NCI-H2107 treated with DMSO at 0.1 percent for 48 hours (cell line): ENCODE measurements around the gene RAB31.

Source experiments
- DNase-seq: peaks from one replicate; lab custom pipeline; 2025; ENCODE audit not compliant: unreplicated experiment; lab: John Stamatoyannopoulos, UW

Gene RAB31

GRCh38 chr18:9859232-9859631 lies 151.1 kb downstream of the RAB31 start:
- no peak for DNase-seq

GRCh38 chr18:9860682-9861081 lies 152.6 kb downstream of the RAB31 start:
- no peak for DNase-seq

- DNase-seq: no peak
Measured at GRCh38 chr18:9861157-9861556, 153.1 kb downstream of the RAB31 start.

GRCh38 chr18:9861933-9862332 lies 153.8 kb downstream of the RAB31 start:
- no peak for DNase-seq

- DNase-seq: no peak
Measured at GRCh38 chr18:9862686-9863085, 154.6 kb downstream of the RAB31 start.

GRCh38 chr18:9863282-9863681 lies 155.2 kb downstream of the RAB31 start:
- DNase-seq: no peak

GRCh38 chr18:9865764-9866490 lies 157.8 kb downstream of the RAB31 start:
- DNase-seq: no peak

GRCh38 chr18:9866627-9867026 lies 158.5 kb downstream of the RAB31 start:
- DNase-seq: no peak

- no peak for DNase-seq
Measured at GRCh38 chr18:9867071-9867594, 159.0 kb downstream of the RAB31 start.

GRCh38 chr18:9868857-9869714 lies 161.0 kb downstream of the RAB31 start:
- no peak for DNase-seq

GRCh38 chr18:9869715-9870430 lies 161.8 kb downstream of the RAB31 start:
- no peak for DNase-seq

- no peak for DNase-seq
Measured at GRCh38 chr18:9870431-9871008, 162.4 kb downstream of the RAB31 start.

- no peak for DNase-seq
Measured at GRCh38 chr18:9871244-9871746, 163.2 kb downstream of the RAB31 start.

GRCh38 chr18:9872823-9873222 lies 164.7 kb downstream of the RAB31 start:
- no peak for DNase-seq

- DNase-seq: no peak
Measured at GRCh38 chr18:9874728-9875127, 166.6 kb downstream of the RAB31 start.

- no peak for DNase-seq
Measured at GRCh38 chr18:9876212-9876866, 168.2 kb downstream of the RAB31 start.

GRCh38 chr18:9876867-9877654 lies 169.0 kb downstream of the RAB31 start:
- DNase-seq: no peak

- DNase-seq: no peak
Measured at GRCh38 chr18:9877655-9878014, 169.5 kb downstream of the RAB31 start.

GRCh38 chr18:9878095-9878494 lies 170.0 kb downstream of the RAB31 start:
- no peak for DNase-seq

- DNase-seq: no peak
Measured at GRCh38 chr18:9878783-9879242, 170.7 kb downstream of the RAB31 start.
